LNCAP (cell line): ENCODE measurements around the gene CGB1.

Experiments
- CTCF ChIP-seq: fragments of 450-650 bp; IDR thresholded peaks from 2 replicates; pipeline ENCODE4 v1.5.1; 2017; ENCODE audit warnings: mild to moderate bottlenecking

CGB1 gene

GRCh38 chr19:49014870-49015255 is 21.8 kb downstream of the CGB1 start:
- no peak for TF ChIP-seq CTCF

GRCh38 chr19:49014123-49014869 is 22.4 kb downstream of the CGB1 start:
- TF ChIP-seq CTCF, result no peak

- TF ChIP-seq CTCF, result no peak
Measured at GRCh38 chr19:49011194-49011593, 25.5 kb downstream of the CGB1 start.

GRCh38 chr19:49010453-49010852 is 26.2 kb downstream of the CGB1 start:
- no peak for TF ChIP-seq CTCF

GRCh38 chr19:49009828-49010227 is 26.9 kb downstream of the CGB1 start:
- no peak for TF ChIP-seq CTCF

GRCh38 chr19:49006905-49007304 is 29.8 kb downstream of the CGB1 start:
- TF ChIP-seq CTCF, result no peak

GRCh38 chr19:49004964-49005614 is 31.6 kb downstream of the CGB1 start:
- TF ChIP-seq CTCF, result no peak
